ENCODE data around the gene STARD10. TPM values are rescaled to one million over a fixed set of nuclear protein-coding genes. Genes with fewer than 3 reads are reported as not detected.

STARD10 gene
- total RNA-seq, 1 donor from 2014 or later, result 28.7 TPM

GRCh38 chr11:72763823-72764222 is 30.0 kb downstream of the STARD10 start:
- DNase-seq, result no peak

GRCh38 chr11:72762641-72763304 is 31.1 kb downstream of the STARD10 start:
- no peak for DNase-seq

GRCh38 chr11:72760539-72761405 is 33.1 kb downstream of the STARD10 start:
- DNase-seq, result no peak

GRCh38 chr11:72759468-72759985 is 34.3 kb downstream of the STARD10 start:
- peak; percentile 4 for DNase-seq

GRCh38 chr11:72758690-72759389 is 35.0 kb downstream of the STARD10 start:
- DNase-seq, result peak; percentile 56

GRCh38 chr11:72758304-72758689 is 35.5 kb downstream of the STARD10 start:
- no peak for DNase-seq

- DNase-seq, result no peak
Observed at GRCh38 chr11:72755713-72756285, 38.0 kb downstream of the STARD10 start.

- DNase-seq, result no peak
Observed at GRCh38 chr11:72754544-72755155, 39.2 kb downstream of the STARD10 start.

GRCh38 chr11:72754149-72754543 is 39.7 kb downstream of the STARD10 start:
- no peak for DNase-seq

GRCh38 chr11:72753341-72754148 is 40.3 kb downstream of the STARD10 start:
- no peak for DNase-seq

GRCh38 chr11:72752088-72752914 is 41.5 kb downstream of the STARD10 start, which contains the start of gene ARAP1:
ARAP1 (minus strand) TSS chr11:72752408; CDS start chr11:72727128, 25,280 bp downstream.
- DNase-seq, result peak; percentile 6

GRCh38 chr11:72751116-72752087 is 42.4 kb downstream of the STARD10 start:
- DNase-seq, result no peak

- no peak for DNase-seq
Observed at GRCh38 chr11:72750556-72751115, 43.2 kb downstream of the STARD10 start.

- DNase-seq, result peak; percentile 2
Observed at GRCh38 chr11:72750086-72750485, 43.8 kb downstream of the STARD10 start.

GRCh38 chr11:72747289-72747855 is 46.5 kb downstream of the STARD10 start:
- no peak for DNase-seq

GRCh38 chr11:72746821-72747220 is 47.0 kb downstream of the STARD10 start:
- DNase-seq, result no peak

GRCh38 chr11:72745925-72746550 is 47.8 kb downstream of the STARD10 start:
- no peak for DNase-seq

Measured in skin of body (tissue), 2 donors.